H9 (cell line): ENCODE data around the gene IL20. TPM values are rescaled to one million over a fixed set of nuclear protein-coding genes. Genes with fewer than 3 reads are reported as not detected.

ENCODE experiments used
- DNase-seq: peaks from one replicate; pipeline ENCODE4 v3.0.0-alpha.2; 2017
- H2AFZ ChIP-seq: one replicate; pipeline ENCODE4 v1.6.1; 2013; ENCODE audit warnings: mild to moderate bottlenecking, low read length, control low read depth, moderate library complexity
- H2AK5ac ChIP-seq: 2 replicates; pipeline ENCODE4 v1.6.1; 2013; ENCODE audit warnings: low read length, control low read depth, mixed read lengths; ENCODE audit not compliant: insufficient read length
- H2BK120ac ChIP-seq: one replicate; pipeline ENCODE4 v1.6.1; 2013; ENCODE audit warnings: low read depth, mild to moderate bottlenecking, low read length, control low read depth, inconsistent platforms; ENCODE audit not compliant: poor library complexity, severe bottlenecking
- H2BK12ac ChIP-seq: 2 replicates; pipeline ENCODE4 v1.6.1; 2013; ENCODE audit warnings: low read length, control low read depth, mixed read lengths, low read depth; ENCODE audit not compliant: insufficient read length
- H2BK15ac ChIP-seq: 2 replicates; pipeline ENCODE4 v1.6.1; 2013; ENCODE audit warnings: low read depth, low read length, control low read depth
- H2BK20ac ChIP-seq: one replicate; pipeline ENCODE4 v1.6.1; 2013; ENCODE audit warnings: low read depth, mild to moderate bottlenecking, low read length, control low read depth, inconsistent platforms; ENCODE audit not compliant: poor library complexity, severe bottlenecking
- H2BK5ac ChIP-seq: 2 replicates; pipeline ENCODE4 v1.6.1; 2013; ENCODE audit warnings: low read length, control low read depth, mixed read lengths; ENCODE audit not compliant: insufficient read length
- H3K14ac ChIP-seq: 2 replicates; pipeline ENCODE4 v1.6.1; 2013; ENCODE audit warnings: low read length, control low read depth; ENCODE audit not compliant: insufficient read depth
- H3K18ac ChIP-seq: 2 replicates; pipeline ENCODE4 v1.6.1; 2013; ENCODE audit warnings: low read depth, mild to moderate bottlenecking, mixed read lengths, low read length, control low read depth; ENCODE audit not compliant: insufficient read length
- H3K23ac ChIP-seq: 2 replicates; pipeline ENCODE4 v1.6.1; 2013; ENCODE audit warnings: low read length, control low read depth, mixed read lengths, low read depth; ENCODE audit not compliant: insufficient read length
- H3K23me2 ChIP-seq: 2 replicates; pipeline ENCODE4 v1.6.1; 2013; ENCODE audit warnings: low read depth, mild to moderate bottlenecking, mixed read lengths, low read length, control low read depth; ENCODE audit not compliant: insufficient read length, poor library complexity, severe bottlenecking
- H3K27ac ChIP-seq: 2 replicates; pipeline ENCODE4 v1.5.1; 2013; ENCODE audit warnings: low read length, control low read depth, mixed read lengths, low read depth; ENCODE audit not compliant: insufficient read length
- H3K27me3 ChIP-seq: 2 replicates; pipeline ENCODE4 v1.6.1; 2013; ENCODE audit warnings: low read length, control low read depth, inconsistent platforms; ENCODE audit not compliant: insufficient read depth
- H3K4ac ChIP-seq: 2 replicates; pipeline ENCODE4 v1.6.1; 2013; ENCODE audit warnings: low read depth, mild to moderate bottlenecking, control low read depth, inconsistent platforms, low read length, moderate library complexity
- H3K4me1 ChIP-seq: 2 replicates; pipeline ENCODE4 v1.6.1; 2013; ENCODE audit warnings: low read length, control low read depth, inconsistent platforms; ENCODE audit not compliant: insufficient read depth
- H3K4me2 ChIP-seq: 2 replicates; pipeline ENCODE4 v1.6.1; 2013; ENCODE audit warnings: low read length, control low read depth, mixed read lengths; ENCODE audit not compliant: insufficient read length, insufficient read depth
- H3K56ac ChIP-seq: 2 replicates; pipeline ENCODE4 v1.6.1; 2013; ENCODE audit warnings: low read depth, mild to moderate bottlenecking, mixed read lengths, low read length, control low read depth; ENCODE audit not compliant: insufficient read length
- H3K79me1 ChIP-seq: 2 replicates; pipeline ENCODE4 v1.6.1; 2013; ENCODE audit warnings: low read depth, mild to moderate bottlenecking, moderate library complexity, low read length, control low read depth, inconsistent platforms; ENCODE audit not compliant: insufficient read depth, poor library complexity, severe bottlenecking
- H3K79me2 ChIP-seq: 2 replicates; pipeline ENCODE4 v1.6.1; 2013; ENCODE audit warnings: low read length, control low read depth, inconsistent platforms; ENCODE audit not compliant: insufficient read depth
- H3K9ac ChIP-seq: 2 replicates; pipeline ENCODE4 v1.6.1; 2013; ENCODE audit warnings: low read length, control low read depth, mixed read lengths; ENCODE audit not compliant: insufficient read length; ENCODE audit errors: extremely low read depth
- H3K9me3 ChIP-seq: one replicate; pipeline ENCODE4 v1.6.1; 2013; ENCODE audit warnings: low read depth, low read length, inconsistent platforms; ENCODE audit not compliant: control insufficient read depth
- H3T11ph ChIP-seq: one replicate; pipeline ENCODE4 v1.6.1; 2013; ENCODE audit warnings: mild to moderate bottlenecking, low read length, control low read depth, inconsistent platforms
- H4K20me1 ChIP-seq: one replicate; pipeline ENCODE4 v1.6.1; 2013; ENCODE audit not compliant: control insufficient read depth, insufficient read length, insufficient read depth
- H4K5ac ChIP-seq: 2 replicates; pipeline ENCODE4 v1.6.1; 2013; ENCODE audit warnings: low read depth, mild to moderate bottlenecking, mixed read lengths, low read length, control low read depth; ENCODE audit not compliant: insufficient read length
- H4K8ac ChIP-seq: replicated peaks from 2 replicates; pipeline ENCODE4 v1.6.1; 2013; ENCODE audit warnings: low read length, control low read depth, mixed read lengths, low read depth; ENCODE audit not compliant: insufficient read length
- H4K91ac ChIP-seq: 2 replicates; pipeline ENCODE4 v1.6.1; 2013; ENCODE audit warnings: low read depth, mild to moderate bottlenecking, moderate library complexity, mixed read lengths, low read length, control low read depth; ENCODE audit not compliant: insufficient read length
- H3K27ac Mint-ChIP-seq, 3 experiments: 2 replicates in 2 of 3; 3 replicates in 1 of 3; pipeline ENCODE4 v1.8.0; 2020 to 2021; ENCODE audit warnings: mixed read lengths in 3 of 3, mild to moderate bottlenecking in 1 of 3, moderate library complexity in 1 of 3
- H3K27me3 Mint-ChIP-seq: 2 replicates; pipeline ENCODE4 v1.8.0; 2021; ENCODE audit warnings: low read depth, mild to moderate bottlenecking, moderate library complexity, mixed read lengths
- H3K36me3 Mint-ChIP-seq, 3 experiments: 2 replicates in 2 of 3; 3 replicates in 1 of 3; pipeline ENCODE4 v1.8.0; 2020 to 2021; ENCODE audit warnings: low read depth in 3 of 3, mixed read lengths in 3 of 3; ENCODE audit not compliant: insufficient read depth in 1 of 3
- H3K4me1 Mint-ChIP-seq, 2 experiments: 2 replicates each; pipeline ENCODE4 v1.8.0; 2020; ENCODE audit warnings: mixed read lengths in 2 of 2
- H3K4me3 Mint-ChIP-seq, 2 experiments: 2 replicates in 1 of 2; 3 replicates in 1 of 2; pipeline ENCODE4 v1.8.0; 2020 to 2021; ENCODE audit warnings: mild to moderate bottlenecking in 2 of 2, mixed read lengths in 2 of 2, moderate library complexity in 1 of 2
- H3K9me3 Mint-ChIP-seq, 2 experiments: 2 replicates in 1 of 2; 3 replicates in 1 of 2; pipeline ENCODE4 v1.8.0; 2020; ENCODE audit warnings: mild to moderate bottlenecking in 2 of 2, mixed read lengths in 2 of 2, moderate library complexity in 1 of 2
- WGBS: extraction: QIAGEN DNeasy Blood & Tissue Kit; methylation state at CpG from one replicate; pipeline ENCODE4 v1.1.7; 2013; ENCODE audit warnings: missing lambda C conversion rate, low lambda C conversion rate, mixed read lengths; ENCODE audit not compliant: insufficient read length; ENCODE audit errors: extremely low coverage; 5-methylcytosine and 5-hydroxymethylcytosine counted together
- total RNA-seq: library from RNA; stranded (reverse); gene quantifications from 2 replicates; pipeline ENCODE4 v1.2.1, GENCODE V29; 2021
- TF ChIP-seq, protein P1 (sequence below): fragments of 200-600 bp; sonication (generic); conservative IDR thresholded peaks from 3 replicates; pipeline ENCODE4 v1.8.0; 2021; ENCODE audit warnings: antibody characterized with exemption, mild to moderate bottlenecking

IL20 gene
- total RNA-seq, 1 experiment from 2014 or later = not detected

DNA sequence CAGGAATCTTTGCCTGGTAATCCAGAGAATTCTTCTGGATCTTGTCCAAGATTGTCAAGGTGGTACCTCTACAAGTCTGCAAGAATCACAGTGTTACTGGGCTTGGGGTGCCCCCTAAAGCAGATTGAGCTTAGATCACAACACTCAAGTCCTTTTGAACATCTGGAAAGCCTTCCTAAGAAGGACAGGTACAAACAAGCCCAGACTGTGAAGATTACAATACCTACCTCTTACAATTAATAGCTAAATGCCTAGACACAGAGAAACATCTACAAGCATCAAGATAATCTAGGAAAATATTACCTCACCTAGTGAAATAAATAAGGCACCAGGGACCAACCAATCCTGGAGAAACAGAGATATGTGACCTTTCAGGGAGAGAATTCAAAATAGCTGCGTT, 17.5 kb upstream of the IL20 start:
- H3K23ac ChIP-seq = no peak overlapping the region
- no peak overlapping the region for H2AK5ac ChIP-seq
- Mint-ChIP-seq H3K27me3 (peaks cover 20% of the 10 kb centered on the region), H3K4me1 (no peaks in the 10 kb centered on the region), H3K36me3 (peaks cover 0 to 11% (median 0%) of the 10 kb centered on the region in 3 experiments; a peak in 3 of 7 replicates), H3K4me3 (no peak overlapping the region), H3K9me3 (peaks cover 11 to 17% of the 10 kb centered on the region in 2 experiments), H3K27ac (no peak overlapping the region; a peak in 1 of 7 replicates)
- H3K79me1 ChIP-seq = no peaks in the 10 kb centered on the region
- H4K5ac ChIP-seq = no peak overlapping the region
- H2BK120ac ChIP-seq = no peak overlapping the region
- no peaks in the 10 kb centered on the region for H3K27me3 ChIP-seq
- no peak overlapping the region for H3K4ac ChIP-seq
- H3K27ac ChIP-seq = no peak overlapping the region
- H3K14ac ChIP-seq = no peak overlapping the region
- H3K9me3 ChIP-seq = no peaks in the 10 kb centered on the region
- TF ChIP-seq, protein P1, sequence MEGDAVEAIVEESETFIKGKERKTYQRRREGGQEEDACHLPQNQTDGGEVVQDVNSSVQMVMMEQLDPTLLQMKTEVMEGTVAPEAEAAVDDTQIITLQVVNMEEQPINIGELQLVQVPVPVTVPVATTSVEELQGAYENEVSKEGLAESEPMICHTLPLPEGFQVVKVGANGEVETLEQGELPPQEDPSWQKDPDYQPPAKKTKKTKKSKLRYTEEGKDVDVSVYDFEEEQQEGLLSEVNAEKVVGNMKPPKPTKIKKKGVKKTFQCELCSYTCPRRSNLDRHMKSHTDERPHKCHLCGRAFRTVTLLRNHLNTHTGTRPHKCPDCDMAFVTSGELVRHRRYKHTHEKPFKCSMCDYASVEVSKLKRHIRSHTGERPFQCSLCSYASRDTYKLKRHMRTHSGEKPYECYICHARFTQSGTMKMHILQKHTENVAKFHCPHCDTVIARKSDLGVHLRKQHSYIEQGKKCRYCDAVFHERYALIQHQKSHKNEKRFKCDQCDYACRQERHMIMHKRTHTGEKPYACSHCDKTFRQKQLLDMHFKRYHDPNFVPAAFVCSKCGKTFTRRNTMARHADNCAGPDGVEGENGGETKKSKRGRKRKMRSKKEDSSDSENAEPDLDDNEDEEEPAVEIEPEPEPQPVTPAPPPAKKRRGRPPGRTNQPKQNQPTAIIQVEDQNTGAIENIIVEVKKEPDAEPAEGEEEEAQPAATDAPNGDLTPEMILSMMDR = no peak
- H2BK12ac ChIP-seq = no peak overlapping the region
- no peaks in the 10 kb centered on the region for H3K79me2 ChIP-seq
- H3K56ac ChIP-seq = no peak overlapping the region
- H2BK15ac ChIP-seq = no peak overlapping the region
- H3K4me2 ChIP-seq = no peak overlapping the region
- DNase-seq = no peak
- no peak overlapping the region for H3K9ac ChIP-seq
- H4K91ac ChIP-seq = no peak overlapping the region
- H2BK5ac ChIP-seq = no peak overlapping the region
- H3K4me1 ChIP-seq = no peaks in the 10 kb centered on the region
- H4K20me1 ChIP-seq = no peaks in the 10 kb centered on the region
- WGBS = no CpG with 5 or more reads among the region's 1 CpG
- no peak overlapping the region for H2BK20ac ChIP-seq
- H2AFZ ChIP-seq = no peak overlapping the region
- H3T11ph ChIP-seq = no peak overlapping the region
- no peak overlapping the region for H3K18ac ChIP-seq
- peaks cover 2% of the 10 kb centered on the region for H3K23me2 ChIP-seq
- H4K8ac ChIP-seq = no peak overlapping the region
